Activated CD4-positive, alpha-beta T cell treated with anti-CD3 and anti-CD28 coated beads, Interleukin-2, amount 10 ng/mL, durations not matched to agents 24 days and 14 days (primary cell): Measurements from ENCODE around the gene CHID1. TPM values are rescaled to one million over a fixed set of nuclear protein-coding genes. Genes with fewer than 3 reads are reported as not detected.

ENCODE experiments used
- DNase-seq: peaks from one replicate; pipeline ENCODE4 v3.0.0; 2022
- H3K27ac Mint-ChIP-seq: one replicate; pipeline ENCODE4 v1.8.0; 2022; ENCODE audit warnings: mild to moderate bottlenecking, mixed read lengths
- H3K27me3 Mint-ChIP-seq: one replicate; pipeline ENCODE4 v1.8.0; 2022; ENCODE audit warnings: mixed read lengths
- H3K36me3 Mint-ChIP-seq: one replicate; pipeline ENCODE4 v1.8.0; 2022; ENCODE audit warnings: low read depth, mild to moderate bottlenecking, mixed read lengths
- H3K4me1 Mint-ChIP-seq: one replicate; pipeline ENCODE4 v1.8.0; 2021; ENCODE audit warnings: mixed read lengths
- H3K4me3 Mint-ChIP-seq: one replicate; pipeline ENCODE4 v1.8.0; 2022; ENCODE audit warnings: mild to moderate bottlenecking, moderate library complexity, mixed read lengths
- H3K9me3 Mint-ChIP-seq: one replicate; pipeline ENCODE4 v1.8.0; 2021; ENCODE audit warnings: mixed read lengths
- intact Hi-C: fragments of 100-400 bp; cut with micrococcal nuclease; formaldehyde crosslinking; loops from one replicate; pipeline ENCODE4 v1.15.1; 2023
- total RNA-seq: library from RNA; stranded (reverse); gene quantifications from 2 replicates; pipeline ENCODE4 v1.2.3, GENCODE V29; 2022

CHID1 gene
- total RNA-seq, 1 donor from 2014 or later: 99.7 TPM

DNA sequence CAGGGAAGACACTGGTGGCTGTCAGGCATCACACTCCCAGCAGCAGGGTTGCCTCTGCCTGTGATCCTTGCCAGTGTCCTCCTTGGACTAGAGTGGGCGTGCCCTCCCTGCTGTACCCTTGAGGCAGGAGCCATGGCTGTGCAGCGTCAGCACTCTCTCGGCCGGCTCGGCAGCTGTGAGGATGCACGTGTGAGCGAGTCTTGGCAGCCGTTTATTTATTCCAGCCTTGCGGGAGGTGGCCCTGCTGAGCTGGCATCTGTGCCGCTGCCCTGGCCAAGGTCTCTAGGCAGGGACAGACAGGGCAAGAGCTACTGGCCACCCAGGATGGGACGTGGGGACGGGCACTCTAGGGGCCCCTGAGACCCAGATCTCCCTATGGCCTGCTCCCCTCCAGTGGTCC lies 34.1 kb downstream of the CHID1 start:
- Mint-ChIP-seq H3K4me3 (no peak overlapping the region), H3K27ac (no peak overlapping the region), H3K27me3 (no peaks in the 10 kb centered on the region), H3K4me1 (no peaks in the 10 kb centered on the region), H3K36me3 (peaks cover 12% of the 10 kb centered on the region), H3K9me3 (no peaks in the 10 kb centered on the region)
- intact Hi-C loops: loop anchor here (2.0 kb wide), 1 partner anchor 34 kb away; the partner anchor contains the start of gene CHID1
- DNase-seq: no peak

GRCh38 chr11:875769-876301 lies 34.8 kb downstream of the CHID1 start:
- H3K9me3 Mint-ChIP-seq: no peaks in the 10 kb centered on the region
- no peaks in the 10 kb centered on the region for H3K27me3 Mint-ChIP-seq
- peaks cover 12% of the 10 kb centered on the region for H3K36me3 Mint-ChIP-seq
- H3K4me1 Mint-ChIP-seq: no peaks in the 10 kb centered on the region
- no peak overlapping the region for H3K27ac Mint-ChIP-seq
- H3K4me3 Mint-ChIP-seq: no peak overlapping the region
- no peak for DNase-seq
- intact Hi-C loops: loop anchor here (2.0 kb wide), 1 partner anchor 35 kb away; the partner anchor contains the start of gene CHID1

DNA sequence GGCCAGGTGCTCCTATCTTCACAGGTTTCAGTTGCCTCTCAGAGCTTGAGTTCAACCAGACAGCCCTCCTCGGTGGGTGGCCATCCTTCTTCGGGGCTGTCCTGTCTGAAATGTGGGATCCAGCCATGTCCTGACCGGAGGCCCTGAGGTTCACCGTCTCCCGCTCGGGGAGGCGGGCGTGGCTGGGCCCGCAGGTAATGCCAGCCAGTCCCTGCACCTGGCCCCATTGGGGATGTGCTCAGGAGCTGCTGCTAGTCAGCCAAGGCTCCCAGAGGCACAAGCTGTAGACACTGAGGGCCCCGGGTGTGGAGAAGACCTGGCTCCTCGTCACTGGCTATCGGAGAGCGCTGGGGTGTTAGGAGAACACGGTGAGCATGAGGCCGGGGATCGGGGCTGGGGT lies 35.4 kb downstream of the CHID1 start:
- no peaks in the 10 kb centered on the region for H3K27me3 Mint-ChIP-seq
- H3K4me1 Mint-ChIP-seq: no peaks in the 10 kb centered on the region
- H3K9me3 Mint-ChIP-seq: no peaks in the 10 kb centered on the region
- H3K36me3 Mint-ChIP-seq: peaks cover 12% of the 10 kb centered on the region
- no peak overlapping the region for H3K27ac Mint-ChIP-seq
- intact Hi-C loops: no loop called here
- DNase-seq: no peak
- H3K4me3 Mint-ChIP-seq: no peak overlapping the region

DNA sequence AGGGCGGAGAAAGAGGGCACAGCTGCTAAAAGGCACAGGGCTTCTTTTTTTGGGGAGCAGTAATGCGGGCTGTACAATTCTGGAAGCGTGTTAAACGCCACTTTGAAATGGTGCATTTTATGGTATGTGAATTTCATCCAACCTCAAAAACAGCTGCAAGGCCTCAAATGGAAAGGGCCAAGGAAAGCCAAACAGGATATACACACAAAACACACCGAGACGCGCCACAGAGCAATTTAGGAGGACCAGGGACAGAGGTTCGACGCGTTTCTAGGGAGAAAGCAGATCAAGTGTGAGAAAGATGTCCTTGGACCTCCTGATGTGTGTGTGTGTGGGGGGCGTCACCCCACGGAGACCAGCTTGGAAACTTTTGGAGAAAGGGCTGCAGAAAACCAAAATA lies 36.9 kb downstream of the CHID1 start:
- intact Hi-C loops: no loop called here
- no peaks in the 10 kb centered on the region for H3K9me3 Mint-ChIP-seq
- H3K27ac Mint-ChIP-seq: no peak overlapping the region
- no peaks in the 10 kb centered on the region for H3K4me1 Mint-ChIP-seq
- no peak overlapping the region for H3K4me3 Mint-ChIP-seq
- H3K36me3 Mint-ChIP-seq: peaks cover 12% of the 10 kb centered on the region
- DNase-seq: no peak
- H3K27me3 Mint-ChIP-seq: no peaks in the 10 kb centered on the region

GRCh38 chr11:872799-873198 lies 37.8 kb downstream of the CHID1 start:
- Mint-ChIP-seq H3K27me3 (no peaks in the 10 kb centered on the region), H3K36me3 (peaks cover 12% of the 10 kb centered on the region), H3K4me3 (no peak overlapping the region), H3K4me1 (no peaks in the 10 kb centered on the region), H3K9me3 (no peaks in the 10 kb centered on the region), H3K27ac (no peak overlapping the region)
- intact Hi-C loops: no loop called here
- no peak for DNase-seq

- H3K27me3 Mint-ChIP-seq: no peaks in the 10 kb centered on the region
- no peak overlapping the region for H3K4me3 Mint-ChIP-seq
- no peaks in the 10 kb centered on the region for H3K9me3 Mint-ChIP-seq
- intact Hi-C loops: no loop called here
- no peak for DNase-seq
- H3K4me1 Mint-ChIP-seq: no peaks in the 10 kb centered on the region
- H3K27ac Mint-ChIP-seq: no peak overlapping the region
- peaks cover 8% of the 10 kb centered on the region for H3K36me3 Mint-ChIP-seq
These were observed 39.1 kb downstream of the CHID1 start for GRCh38 chr11:871472-871871.

GRCh38 chr11:870418-870817 lies 40.2 kb downstream of the CHID1 start:
- intact Hi-C loops: no loop called here
- Mint-ChIP-seq H3K27ac (no peak overlapping the region), H3K4me1 (no peaks in the 10 kb centered on the region)

GRCh38 chr11:870127-870413 lies 40.5 kb downstream of the CHID1 start:
- no peak for DNase-seq
- Mint-ChIP-seq H3K27ac (no peak overlapping the region), H3K9me3 (no peaks in the 10 kb centered on the region), H3K27me3 (no peaks in the 10 kb centered on the region), H3K4me1 (no peaks in the 10 kb centered on the region), H3K36me3 (peaks cover 6% of the 10 kb centered on the region), H3K4me3 (no peak overlapping the region)
- intact Hi-C loops: no loop called here

More at GRCh38 chr11:870418-870817, 40.2 kb downstream of the CHID1 start:
- H3K36me3 Mint-ChIP-seq: peaks cover 6% of the 10 kb centered on the region
- H3K4me3 Mint-ChIP-seq: no peak overlapping the region
- H3K9me3 Mint-ChIP-seq: no peaks in the 10 kb centered on the region
- DNase-seq: no peak
- no peaks in the 10 kb centered on the region for H3K27me3 Mint-ChIP-seq

DNA sequence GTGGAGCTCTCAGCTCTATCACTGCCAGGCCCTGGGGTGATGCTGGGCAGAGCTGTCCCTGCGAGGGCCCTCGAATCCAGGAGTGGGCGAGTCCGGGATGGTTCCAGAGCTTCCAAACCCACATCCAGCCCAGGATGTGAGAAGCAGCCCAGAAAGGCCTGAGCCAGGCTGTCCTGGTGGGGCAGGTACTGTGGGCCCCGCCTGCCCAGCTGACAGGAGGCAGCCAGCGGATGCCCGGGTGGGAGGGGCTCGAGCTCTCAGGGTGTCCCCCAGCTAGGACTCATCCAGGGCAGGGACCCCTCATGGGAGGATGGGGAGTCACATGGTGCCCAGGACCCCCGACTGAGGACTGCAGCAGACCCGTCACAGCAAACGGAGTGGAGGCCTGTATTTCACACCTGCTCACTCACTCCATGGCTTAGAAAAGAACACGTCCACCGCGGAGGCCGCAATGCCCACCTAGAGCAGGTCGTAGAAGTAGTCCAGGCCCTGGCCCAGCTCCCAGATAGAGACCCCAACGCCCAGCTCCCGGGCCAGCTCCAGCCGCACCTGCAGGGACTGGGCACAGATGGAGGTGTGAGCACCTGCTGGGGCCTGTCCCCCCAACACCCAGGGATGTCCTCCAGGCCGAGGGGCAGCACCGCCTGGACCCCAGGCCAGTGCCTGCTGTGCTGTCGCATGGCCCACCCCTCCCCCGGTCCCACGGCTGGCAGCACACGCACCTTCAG lies 41.0 kb downstream of the CHID1 start:
- Mint-ChIP-seq H3K4me3 (no peak overlapping the region), H3K27ac (no peak overlapping the region), H3K4me1 (no peaks in the 10 kb centered on the region), H3K9me3 (no peaks in the 10 kb centered on the region), H3K27me3 (no peaks in the 10 kb centered on the region), H3K36me3 (peaks cover 6% of the 10 kb centered on the region)
- no peak for DNase-seq
- intact Hi-C loops: no loop called here

DNA sequence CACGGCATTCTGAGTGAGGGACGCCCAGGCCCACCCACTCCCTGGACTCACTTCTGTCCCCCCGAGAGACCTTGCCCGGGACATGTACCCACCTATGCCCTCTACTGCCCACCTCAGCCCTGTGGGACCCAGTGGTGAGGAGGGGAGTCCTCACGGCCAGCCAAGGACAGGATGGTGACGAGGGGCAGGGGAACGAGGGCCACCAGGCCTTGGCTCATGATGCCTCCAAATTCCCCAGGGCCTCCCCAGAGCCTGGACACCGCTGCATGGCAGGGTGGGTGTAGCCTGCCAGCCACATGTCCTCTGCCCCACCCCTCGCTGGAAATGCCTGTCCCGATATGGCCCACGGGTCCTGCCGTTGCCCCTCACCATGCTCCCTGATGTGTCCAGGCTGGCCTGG lies 41.8 kb downstream of the CHID1 start:
- no peak overlapping the region for H3K4me3 Mint-ChIP-seq
- intact Hi-C loops: no loop called here
- no peak overlapping the region for H3K27ac Mint-ChIP-seq
- H3K9me3 Mint-ChIP-seq: no peaks in the 10 kb centered on the region
- H3K4me1 Mint-ChIP-seq: no peaks in the 10 kb centered on the region
- DNase-seq: no peak
- peaks cover 4% of the 10 kb centered on the region for H3K36me3 Mint-ChIP-seq
- no peaks in the 10 kb centered on the region for H3K27me3 Mint-ChIP-seq

- intact Hi-C loops: no loop called here
- H3K27me3 Mint-ChIP-seq: no peaks in the 10 kb centered on the region
- no peaks in the 10 kb centered on the region for H3K4me1 Mint-ChIP-seq
- H3K9me3 Mint-ChIP-seq: no peaks in the 10 kb centered on the region
- H3K36me3 Mint-ChIP-seq: no peaks in the 10 kb centered on the region
- no peak overlapping the region for H3K27ac Mint-ChIP-seq
- no peak for DNase-seq
- H3K4me3 Mint-ChIP-seq: no peak overlapping the region
These were observed 42.2 kb downstream of the CHID1 start for GRCh38 chr11:868394-868793.

GRCh38 chr11:867856-868358 lies 42.7 kb downstream of the CHID1 start:
- Mint-ChIP-seq H3K27me3 (no peaks in the 10 kb centered on the region), H3K4me1 (no peaks in the 10 kb centered on the region), H3K27ac (no peak overlapping the region), H3K9me3 (no peaks in the 10 kb centered on the region), H3K36me3 (no peaks in the 10 kb centered on the region), H3K4me3 (no peak overlapping the region)
- DNase-seq: no peak
- intact Hi-C loops: no loop called here

DNA sequence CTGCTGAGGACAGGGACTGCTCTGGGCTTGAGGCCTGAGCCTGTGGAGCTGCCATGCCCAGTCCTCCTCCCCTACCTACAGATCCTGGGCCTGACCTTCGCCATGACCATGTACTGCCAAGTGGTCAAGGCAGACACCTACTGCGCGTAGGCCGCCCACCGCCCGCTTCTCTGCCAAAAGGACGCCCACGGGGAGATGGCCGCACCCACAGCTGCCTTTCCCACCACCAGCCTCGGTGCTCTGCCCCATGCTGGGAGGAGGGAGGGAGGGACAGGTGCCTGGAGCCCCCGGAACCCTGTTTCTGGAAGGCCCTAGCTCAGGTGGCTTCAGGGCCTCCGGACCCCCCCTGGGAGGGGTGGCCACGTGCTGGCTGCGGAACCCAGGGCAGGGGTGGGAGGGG lies 44.1 kb downstream of the CHID1 start:
- DNase-seq: no peak
- no peaks in the 10 kb centered on the region for H3K9me3 Mint-ChIP-seq
- intact Hi-C loops: no loop called here
- H3K4me1 Mint-ChIP-seq: no peaks in the 10 kb centered on the region
- H3K27me3 Mint-ChIP-seq: no peaks in the 10 kb centered on the region
- no peak overlapping the region for H3K4me3 Mint-ChIP-seq
- H3K36me3 Mint-ChIP-seq: no peaks in the 10 kb centered on the region
- H3K27ac Mint-ChIP-seq: no peak overlapping the region

DNA sequence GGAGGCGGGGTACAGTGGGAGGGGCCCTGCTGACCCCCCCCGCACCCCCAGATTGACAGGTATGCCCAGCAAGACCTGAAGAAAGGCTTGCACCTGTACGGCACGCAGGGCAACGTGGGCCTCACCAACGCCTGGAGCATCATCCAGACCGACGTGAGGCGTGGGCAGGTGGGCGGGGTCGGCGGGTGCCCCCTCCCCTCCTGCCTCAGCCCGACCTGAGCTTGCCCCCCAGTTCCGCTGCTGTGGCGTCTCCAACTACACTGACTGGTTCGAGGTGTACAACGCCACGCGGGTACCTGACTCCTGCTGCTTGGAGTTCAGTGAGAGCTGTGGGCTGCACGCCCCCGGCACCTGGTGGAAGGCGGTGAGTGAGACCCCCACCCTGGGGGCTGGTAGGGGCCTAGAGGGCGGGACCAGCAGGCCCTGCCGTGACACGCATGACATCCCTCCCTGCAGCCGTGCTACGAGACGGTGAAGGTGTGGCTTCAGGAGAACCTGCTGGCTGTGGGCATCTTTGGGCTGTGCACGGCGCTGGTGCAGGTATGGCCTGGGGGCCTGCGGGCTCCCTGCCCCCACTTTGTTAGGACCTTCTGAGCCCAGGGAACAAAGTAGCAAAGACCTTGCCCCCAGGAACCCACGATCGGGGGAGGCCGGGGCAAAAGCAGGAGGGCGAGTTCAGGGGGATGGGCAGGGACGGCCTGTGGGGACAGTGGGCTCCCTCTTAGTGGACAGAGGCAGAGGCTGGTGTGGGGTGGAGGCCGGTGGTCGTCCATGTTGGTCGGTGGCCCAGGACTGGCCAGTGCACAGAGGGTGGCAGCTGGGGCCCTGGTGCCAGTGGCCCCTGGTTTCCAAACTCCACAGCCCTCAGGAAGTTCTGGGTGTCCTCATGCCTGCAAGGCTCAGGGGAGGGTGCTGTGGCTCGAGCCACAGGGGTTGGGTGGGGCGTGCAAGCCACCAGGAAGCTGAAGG lies 44.9 kb downstream of the CHID1 start:
- intact Hi-C loops: no loop called here
- Mint-ChIP-seq H3K4me1 (no peaks in the 10 kb centered on the region), H3K27me3 (no peaks in the 10 kb centered on the region), H3K36me3 (no peaks in the 10 kb centered on the region), H3K9me3 (no peaks in the 10 kb centered on the region), H3K27ac (no peak overlapping the region), H3K4me3 (no peak overlapping the region)
- no peak for DNase-seq
